GM10847 (cell line): ENCODE measurements around the gene RDH11.

ENCODE experiments used
- POLR2A ChIP-seq: IDR thresholded peaks from 2 replicates; pipeline ENCODE4 v1.6.1; 2011; ENCODE audit not compliant: insufficient read length; ENCODE audit errors: extremely low read depth

RDH11 gene, protein sequence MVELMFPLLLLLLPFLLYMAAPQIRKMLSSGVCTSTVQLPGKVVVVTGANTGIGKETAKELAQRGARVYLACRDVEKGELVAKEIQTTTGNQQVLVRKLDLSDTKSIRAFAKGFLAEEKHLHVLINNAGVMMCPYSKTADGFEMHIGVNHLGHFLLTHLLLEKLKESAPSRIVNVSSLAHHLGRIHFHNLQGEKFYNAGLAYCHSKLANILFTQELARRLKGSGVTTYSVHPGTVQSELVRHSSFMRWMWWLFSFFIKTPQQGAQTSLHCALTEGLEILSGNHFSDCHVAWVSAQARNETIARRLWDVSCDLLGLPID

DNA sequence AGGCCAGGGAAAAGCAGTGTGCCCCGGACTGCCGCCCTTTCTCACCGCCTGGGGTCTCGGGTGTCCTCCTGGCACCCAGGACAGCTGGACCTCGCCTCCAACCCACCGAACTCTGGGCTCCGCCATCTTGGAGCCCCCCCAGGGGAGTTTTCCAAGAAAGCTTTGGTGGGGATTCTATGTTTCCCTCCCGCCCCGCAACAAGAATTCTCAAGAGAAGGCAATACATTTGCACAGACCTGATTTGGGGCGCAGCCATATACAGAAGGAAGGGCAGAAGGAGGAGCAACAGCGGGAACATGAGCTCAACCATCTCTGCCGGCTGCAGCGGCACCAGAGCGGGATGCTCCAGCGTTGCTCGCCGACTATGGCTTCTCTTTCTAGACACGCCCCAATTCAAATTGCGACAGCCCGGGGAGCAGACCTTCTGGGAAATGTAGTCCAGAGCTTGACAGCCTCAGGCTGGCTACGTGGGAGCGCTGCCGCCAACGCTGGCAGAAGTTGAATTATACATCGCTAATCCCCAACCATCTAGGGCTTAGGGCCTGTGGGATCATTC lies at the start of gene RDH11:
RDH11 (minus strand) TSS at position 371 of the 556 bp plus-strand sequence; CDS start at position 310, 61 bp downstream.
- TF ChIP-seq POLR2A, result peak; percentile 86

DNA sequence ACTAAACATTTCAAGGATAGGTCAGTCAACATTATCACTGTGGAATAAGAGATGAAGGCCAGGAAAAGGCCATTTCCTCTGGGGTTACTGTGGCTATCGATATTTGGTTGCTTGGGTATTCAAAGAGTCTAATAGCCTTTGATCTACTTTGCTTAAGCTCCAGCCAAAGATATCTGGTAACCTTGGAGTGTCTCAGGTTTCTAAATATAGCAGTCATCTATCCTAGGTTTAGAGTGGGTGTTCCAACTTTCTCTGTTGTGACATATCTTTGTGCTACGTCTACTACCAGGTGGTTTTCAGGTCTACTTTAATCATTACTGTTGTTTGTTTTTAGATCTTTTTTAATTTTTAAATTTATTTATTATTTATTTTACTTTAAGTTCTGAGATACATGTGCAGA lies 48.5 kb upstream of the RDH11 start:
- TF ChIP-seq POLR2A, result no peak

DNA sequence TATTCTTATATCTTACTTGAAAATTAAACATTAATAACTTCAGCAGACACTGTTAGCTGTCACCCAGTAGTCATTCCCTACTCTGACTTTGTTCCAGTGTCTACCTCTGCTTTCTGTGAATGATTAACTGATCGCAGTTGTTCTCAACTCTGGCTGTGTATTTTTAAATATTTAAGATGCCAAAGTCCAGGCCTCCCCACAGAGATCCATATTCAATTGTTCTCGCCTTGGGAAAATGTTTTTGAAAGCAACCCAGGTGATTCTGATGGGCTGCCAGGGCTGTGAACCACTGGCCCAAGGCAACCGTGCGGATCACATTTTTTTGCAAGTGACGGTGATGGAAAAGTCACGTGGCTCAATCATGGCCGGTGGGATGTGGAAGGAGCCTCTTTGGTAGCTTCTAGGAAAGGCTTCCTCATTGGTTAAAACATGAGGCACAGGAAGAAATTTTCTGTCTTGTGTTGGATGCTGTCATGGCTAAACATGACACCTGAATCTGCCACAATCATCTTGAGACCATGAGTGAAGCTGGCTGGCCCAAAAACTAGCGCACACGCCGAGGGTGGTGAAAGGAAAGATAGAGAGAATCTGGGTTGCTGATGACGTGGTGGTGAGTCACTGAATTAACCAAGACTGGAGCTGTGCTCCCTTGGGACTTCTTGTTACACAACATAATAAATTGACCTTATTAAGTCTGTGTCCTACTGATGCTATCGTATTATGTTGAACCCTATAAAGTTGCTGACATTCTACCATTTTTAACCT lies 43.4 kb upstream of the RDH11 start:
- no peak for TF ChIP-seq POLR2A

DNA sequence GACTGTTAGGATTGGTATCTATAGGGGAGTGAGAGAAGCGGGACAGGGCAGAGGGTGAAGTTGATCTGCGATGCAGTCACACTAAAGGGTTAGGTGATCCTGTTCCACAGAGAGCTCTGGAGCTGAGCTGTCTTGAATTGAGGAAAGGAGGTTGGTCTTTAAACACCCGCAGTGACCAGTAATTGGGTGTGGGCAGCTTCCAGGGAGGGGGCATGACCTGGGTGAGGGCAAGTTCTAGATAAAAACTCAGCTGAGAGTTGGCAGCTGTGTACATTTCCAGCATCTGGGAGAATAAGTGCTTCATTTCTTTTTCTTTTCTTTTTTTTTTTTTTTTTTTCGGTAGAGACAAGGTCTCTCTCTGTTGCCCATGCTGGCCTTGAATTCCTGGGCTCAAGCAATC lies 41.2 kb upstream of the RDH11 start:
- no peak for TF ChIP-seq POLR2A

DNA sequence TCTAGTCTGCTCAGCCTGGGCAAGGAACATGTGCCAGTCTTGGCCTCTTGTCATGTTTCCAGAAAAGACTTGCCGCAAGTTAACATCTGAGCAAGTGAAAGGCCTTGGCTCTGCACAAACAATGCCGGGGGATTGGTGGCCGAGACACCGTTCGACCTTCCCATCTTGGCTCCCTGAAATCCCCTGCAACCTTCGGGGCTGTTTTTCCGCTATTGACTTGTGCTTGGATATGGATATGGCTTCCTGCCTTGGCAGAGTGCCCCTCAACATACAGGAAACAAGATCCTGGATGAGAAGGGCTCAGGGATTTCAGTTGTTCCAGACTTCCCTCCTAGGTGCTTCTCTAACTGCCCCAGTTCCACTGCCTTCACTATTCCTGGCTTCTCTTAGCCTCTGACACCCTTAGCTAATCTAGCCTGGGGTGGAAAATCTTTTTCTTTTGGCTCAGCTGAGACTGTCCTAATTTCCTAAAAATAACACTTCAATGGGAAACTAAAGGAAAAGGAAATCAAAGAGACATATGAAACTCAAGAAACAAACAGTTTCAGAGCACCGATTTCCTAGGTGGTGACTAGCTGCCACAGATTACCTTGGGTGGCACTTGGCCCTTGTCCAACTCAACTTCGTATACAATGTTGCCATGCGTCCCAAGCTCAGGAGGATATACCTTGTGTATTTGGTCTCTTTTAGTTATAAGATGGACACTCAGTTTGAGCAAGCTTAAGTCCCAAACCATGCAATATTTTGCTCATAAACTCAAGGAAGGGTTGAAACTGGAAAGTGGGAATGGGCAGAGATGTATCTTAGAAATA lies 40.0 kb upstream of the RDH11 start:
- TF ChIP-seq POLR2A, result no peak

DNA sequence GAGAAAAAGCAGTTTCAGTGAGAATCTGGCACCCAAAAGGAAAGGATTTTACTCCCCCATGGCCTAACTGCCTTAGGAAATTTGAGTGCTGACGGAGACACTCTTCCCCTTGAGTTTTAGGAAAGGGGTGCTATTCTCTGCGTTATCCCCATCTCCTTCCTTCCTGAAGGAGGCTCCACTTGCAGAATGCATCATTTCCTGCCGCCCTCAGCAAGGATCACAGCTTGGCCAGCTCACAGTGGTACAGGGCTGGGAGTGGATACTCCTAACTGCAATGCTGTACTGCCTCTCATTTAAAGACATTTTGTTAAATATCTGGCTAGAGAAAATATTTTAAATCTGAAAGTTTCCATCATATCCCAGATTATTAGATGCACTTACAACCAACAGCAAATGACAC lies 39.1 kb upstream of the RDH11 start:
- TF ChIP-seq POLR2A, result no peak

DNA sequence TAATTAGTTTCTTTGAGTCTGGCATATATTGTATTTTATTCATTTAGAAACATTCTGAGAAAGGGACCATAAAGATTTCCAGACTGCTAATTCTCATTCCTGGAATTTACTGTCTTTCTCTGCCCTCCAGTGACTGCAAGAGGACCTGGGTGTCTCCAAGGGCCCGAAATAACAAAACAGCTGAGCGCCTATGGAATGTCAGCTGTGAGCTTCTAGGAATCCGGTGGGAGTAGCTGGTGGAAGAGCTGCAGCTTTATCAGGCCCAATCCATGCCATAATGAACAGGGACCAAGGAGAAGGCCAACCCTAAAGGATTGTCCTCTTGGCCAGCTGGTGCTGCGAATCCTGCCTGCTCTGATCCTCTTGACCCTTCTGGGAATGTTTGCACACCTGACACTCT lies 38.1 kb upstream of the RDH11 start:
- no peak for TF ChIP-seq POLR2A

DNA sequence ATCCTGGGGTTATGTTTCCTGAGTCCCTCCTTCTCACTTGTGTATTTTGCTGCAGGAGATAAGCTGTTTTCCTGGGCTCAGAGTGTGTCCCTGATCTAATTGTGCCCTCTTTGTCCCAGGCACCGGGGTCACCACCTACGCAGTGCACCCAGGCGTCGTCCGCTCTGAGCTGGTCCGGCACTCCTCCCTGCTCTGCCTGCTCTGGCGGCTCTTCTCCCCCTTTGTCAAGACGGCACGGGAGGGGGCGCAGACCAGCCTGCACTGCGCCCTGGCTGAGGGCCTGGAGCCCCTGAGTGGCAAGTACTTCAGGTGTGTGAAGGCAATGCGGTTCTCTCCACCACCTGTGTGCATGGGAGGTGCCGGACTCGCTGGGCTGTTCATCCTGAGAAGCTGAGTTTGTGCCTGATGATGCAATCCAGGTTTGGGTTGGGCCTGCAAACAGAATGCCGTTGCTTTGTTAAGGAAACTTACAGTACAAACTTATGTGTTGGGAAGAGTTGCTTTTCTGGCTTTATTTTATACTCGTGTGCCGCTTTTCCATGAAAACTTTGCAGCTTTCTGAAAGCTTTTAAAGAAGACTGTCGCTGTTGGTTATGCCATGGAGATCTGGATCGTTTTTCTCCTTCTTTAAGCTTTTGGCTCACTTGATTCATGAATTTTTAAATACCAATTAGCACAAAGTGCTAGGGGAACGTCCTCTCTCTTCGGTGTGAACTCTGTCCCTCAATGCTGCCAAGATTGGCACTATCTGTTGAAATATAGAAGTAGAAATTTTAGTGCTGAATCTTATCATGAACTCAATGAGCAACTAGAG lies 33.7 kb upstream of the RDH11 start:
- TF ChIP-seq POLR2A, result no peak

DNA sequence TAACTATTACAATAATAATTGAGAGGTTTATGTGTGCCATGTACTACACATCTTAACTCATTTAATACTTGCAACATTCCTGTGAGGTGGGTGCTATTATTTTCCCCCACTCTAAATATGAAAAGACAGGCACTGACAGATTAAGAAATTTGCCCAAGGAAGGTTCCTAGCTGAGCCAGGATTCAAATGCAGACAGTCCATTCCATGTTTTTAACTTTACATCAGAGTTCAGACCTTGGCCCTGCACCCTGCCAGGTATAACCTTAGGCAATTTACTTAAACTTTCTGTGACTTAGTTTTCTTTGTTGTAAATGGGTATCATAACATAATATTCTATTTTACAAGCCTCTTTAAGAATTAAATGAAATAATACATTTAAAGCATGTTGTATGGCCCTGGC lies 32.7 kb upstream of the RDH11 start:
- no peak for TF ChIP-seq POLR2A

DNA sequence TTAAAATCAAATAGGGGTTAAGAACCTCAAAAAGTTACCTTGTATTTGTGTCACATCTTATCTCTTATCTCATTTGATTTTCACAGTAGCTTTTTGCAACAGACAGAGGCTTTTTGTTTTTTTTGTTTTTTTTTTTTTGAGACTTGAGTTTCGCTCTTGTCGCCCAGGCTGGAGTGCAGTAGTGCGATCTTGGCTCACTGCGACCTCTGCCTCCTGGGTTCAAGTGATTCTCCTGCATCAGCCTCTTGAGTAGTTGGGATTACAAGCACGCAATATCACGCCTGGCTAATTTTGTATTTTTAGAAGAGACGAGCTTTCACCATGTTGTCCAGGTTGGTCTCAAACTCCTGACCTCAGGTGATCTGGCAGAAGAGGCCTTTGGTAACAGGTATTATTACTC lies 31.8 kb upstream of the RDH11 start:
- TF ChIP-seq POLR2A, result no peak

DNA sequence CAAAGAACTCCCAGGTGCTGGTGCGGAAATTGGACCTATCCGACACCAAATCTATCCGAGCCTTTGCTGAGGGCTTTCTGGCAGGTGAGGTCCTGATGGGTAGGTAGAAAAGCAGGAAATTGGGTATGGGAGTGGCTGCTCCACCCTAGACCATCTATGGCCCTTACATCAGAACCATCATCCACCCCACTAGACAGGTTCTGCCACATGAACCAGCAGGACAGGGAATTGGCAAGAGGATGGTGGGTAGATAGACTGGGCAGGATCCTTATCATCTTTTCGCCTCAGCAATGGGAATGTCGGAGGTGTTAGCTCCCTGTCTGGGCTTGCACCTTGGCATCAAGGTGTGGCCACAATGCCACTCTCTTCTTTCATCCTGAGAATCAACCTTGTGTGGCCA lies 29.6 kb upstream of the RDH11 start:
- TF ChIP-seq POLR2A, result no peak

DNA sequence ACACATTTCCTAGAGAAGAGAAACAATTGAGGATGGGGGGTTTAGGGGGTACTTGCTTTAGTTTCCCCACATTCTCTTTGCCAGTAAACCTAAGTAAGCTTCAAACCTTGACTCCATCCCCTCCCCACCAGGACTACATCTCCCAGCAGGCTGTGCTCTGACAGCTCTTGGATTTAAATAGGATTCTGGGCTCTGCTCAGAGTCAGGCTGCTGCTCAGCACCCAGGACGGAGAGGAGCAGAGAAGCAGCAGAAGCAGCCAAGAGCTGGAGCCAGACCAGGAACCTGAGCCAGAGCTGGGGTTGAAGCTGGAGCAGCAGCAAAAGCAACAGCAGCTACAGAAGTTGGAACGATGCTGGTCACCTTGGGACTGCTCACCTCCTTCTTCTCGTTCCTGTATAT lies 26.7 kb upstream of the RDH11 start:
- TF ChIP-seq POLR2A, result no peak

DNA sequence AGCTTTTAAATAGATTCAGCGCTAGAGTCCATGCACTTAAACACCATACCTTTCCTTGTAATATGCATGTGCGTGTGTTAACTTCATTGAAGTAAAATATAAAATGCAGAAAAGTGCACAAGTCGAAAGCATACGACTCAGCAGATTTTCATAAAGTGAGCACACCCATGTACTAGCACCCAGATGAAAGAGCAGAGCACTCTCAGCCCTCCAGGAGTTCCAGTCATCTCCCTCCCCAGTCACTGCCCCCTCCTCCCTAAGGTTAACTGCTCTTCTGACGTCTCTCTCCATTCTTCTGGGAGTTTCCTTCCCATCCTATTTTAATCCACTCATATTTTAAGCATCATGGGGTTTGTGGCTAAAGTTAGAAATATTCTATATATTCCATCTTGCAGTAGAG lies 26.3 kb upstream of the RDH11 start:
- TF ChIP-seq POLR2A, result no peak

DNA sequence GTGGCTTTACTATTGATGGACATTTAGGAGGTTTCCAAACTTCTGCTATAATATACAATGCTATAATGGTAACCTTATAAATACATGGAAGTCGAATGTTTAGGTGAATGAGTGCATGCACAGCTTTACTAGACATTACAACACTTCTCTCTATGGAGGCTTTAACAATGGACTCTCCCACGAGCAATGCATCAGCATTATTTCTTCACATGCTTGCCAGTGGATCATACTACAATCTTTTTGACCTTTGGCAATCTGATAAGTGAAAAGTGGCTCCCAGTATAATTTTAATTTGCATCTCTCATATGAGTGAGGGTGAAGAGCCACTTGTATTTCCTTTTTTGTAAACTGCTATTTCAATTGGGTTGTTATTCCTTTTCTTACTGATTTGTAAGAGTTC lies 24.3 kb upstream of the RDH11 start:
- no peak for TF ChIP-seq POLR2A

DNA sequence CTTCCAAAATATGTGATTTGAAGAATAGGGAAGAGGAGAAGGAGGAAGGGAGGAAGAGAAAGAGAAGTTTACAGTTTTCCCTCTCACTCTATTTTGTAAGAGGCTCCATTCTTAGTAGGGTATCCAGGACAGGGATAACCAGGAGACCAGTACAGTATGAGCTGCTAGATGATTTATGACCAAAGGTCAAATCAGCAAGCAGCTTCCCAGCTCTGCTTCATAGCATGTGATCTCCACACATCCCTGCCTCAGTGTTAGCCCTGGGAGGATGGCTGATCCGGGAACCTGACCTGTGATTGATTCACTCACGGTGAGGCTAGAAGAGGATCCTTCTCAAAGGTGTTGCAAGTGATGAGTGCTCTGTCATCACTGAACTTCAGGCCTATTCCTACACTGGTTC lies 22.7 kb upstream of the RDH11 start:
- no peak for TF ChIP-seq POLR2A
